ENCODE data around the gene NAT14. TPM values are rescaled to one million over a fixed set of nuclear protein-coding genes. Genes with fewer than 3 reads are reported as not detected.

Gene NAT14
- total RNA-seq (2014; rRNA removed) (17.5 and 21.0 TPM in 2 replicates), Bru-seq, nascent RNA (percentile 63 among the genes with signal in this experiment), BruChase-seq, experiment 1, labeled RNA remaining after a 6-hour chase (percentile 81 among the genes with signal in this experiment), BruChase-seq, experiment 2, labeled RNA remaining after a 2-hour chase (percentile 68 among the genes with signal in this experiment)
- long read RNA-seq, transcript NAT14-201 (3 exons, 1,536 nt), result major isoform, 5 of 13 reads
- long read RNA-seq, partial matches to known transcripts, result 0 of 13 reads
- long read RNA-seq, other reads (novel, unspliced or antisense), result 5 of 13 reads

- ChIA-PET POLR2A (ENCODE audit: unreplicated experiment) (interaction anchor here (0.5 to 0.7 kb wide), 2 partner anchors 77 to 1054 kb away, joined by 4 to 7 read pairs; partner anchors contain the start of gene UBE2S), CTCF (interaction anchor here (0.7 to 1.6 kb wide), 3 partner anchors 17 to 169 kb away, joined by 3 to 4 read pairs (median 3); no protein-coding TSS in a partner anchor)
- H3K4me1 ChIP-seq (ENCODE audit: insufficient read depth, low read length), result peaks cover 33% of the 10 kb centered on the region
- no peaks in the 10 kb centered on the region for H4K20me1 ChIP-seq (ENCODE audit: low read length)
- intact Hi-C loops (cut with micrococcal nuclease), result no loop called here
- TF ChIP-seq EZH2 (IDR thresholded peaks at IDR 0.05; ENCODE audit: low read length, unreplicated experiment) (no peak), EZH2phosphoT487 (IDR thresholded peaks at IDR 0.05; ENCODE audit: borderline replicate concordance, low read length) (no peak), CTCF (conservative IDR thresholded peaks at IDR 0.05; ENCODE audit: low read depth, low read length) (no peak)
- ATAC-seq (peak; percentile 28), DNase-seq (peak; percentile 57)
- no TSS peak for BruUV-seq (replicated peaks)
- no peaks in the 10 kb centered on the region for H3K36me3 ChIP-seq (ENCODE audit: low read depth, low read length)
- peak within 1 kb of the TSS; percentile 72 for H3K4me3 ChIP-seq (ENCODE audit: low read length)
- H3K9me3 ChIP-seq (ENCODE audit: low read length), result no peaks in the 10 kb centered on the region
- 0 out of 2 replicates have a peak, but pooled peaks cover 1% of the 10 kb centered on the region for H3K79me2 ChIP-seq (ENCODE audit: low read length)
- 0 out of 2 replicates have a peak within 1 kb of the TSS, but pooled peaks have one; percentile 7 for H3K27ac ChIP-seq (ENCODE audit: low read length)
- peaks cover 3% of the 10 kb centered on the region for H3F3A ChIP-seq (ENCODE audit: low read length, unreplicated experiment)
- peak within 1 kb of the TSS; percentile 84 for H3K4me2 ChIP-seq (ENCODE audit: low read length)
- no peaks in the 10 kb centered on the region for H3K27me3 ChIP-seq (ENCODE audit: low read length)
- peak within 1 kb of the TSS; percentile 55 for H2AFZ ChIP-seq (ENCODE audit: low read length)
- H3K9me2 ChIP-seq (replicated peaks; ENCODE audit: low read length), result no peaks in the 10 kb centered on the region
- H3K9ac ChIP-seq (ENCODE audit: low read length), result peak within 1 kb of the TSS; percentile 68
Observed at GRCh38 chr19:55484593-55485438, at the start of gene NAT14. TSS of gene NAT14 (plus strand) at chr19:55485188. CDS start at chr19:55485709, 521 bp downstream.

- BruUV-seq (replicated peaks), result no TSS peak
- H3K36me3 ChIP-seq (ENCODE audit: low read depth, low read length), result no peaks in the 10 kb centered on the region
- no peaks in the 10 kb centered on the region for H3K4me1 ChIP-seq (ENCODE audit: insufficient read depth, low read length)
- H3K9ac ChIP-seq (ENCODE audit: low read length), result no peak overlapping the region
- no peak for DNase-seq
- H3K4me2 ChIP-seq (ENCODE audit: low read length), result no peak overlapping the region
- H3K9me2 ChIP-seq (replicated peaks; ENCODE audit: low read length), result no peaks in the 10 kb centered on the region
- H3K27me3 ChIP-seq (ENCODE audit: low read length), result peaks cover 17% of the 10 kb centered on the region
- CTCF ChIA-PET, result interaction anchor here (0.5 kb wide), 2 partner anchors 68 to 109 kb away, joined by 4 to 6 read pairs; no protein-coding TSS in a partner anchor
- no peaks in the 10 kb centered on the region; the same call in 1 of the 2 replicates for H4K20me1 ChIP-seq (ENCODE audit: low read length)
- ATAC-seq, result no peak
- H3K9me3 ChIP-seq (ENCODE audit: low read length), result no peaks in the 10 kb centered on the region
- POLR2A ChIA-PET (ENCODE audit: unreplicated experiment), result no interaction called here
- no peak overlapping the region for H2AFZ ChIP-seq (ENCODE audit: low read length)
- no peaks in the 10 kb centered on the region for H3K79me2 ChIP-seq (ENCODE audit: low read length)
- H3K4me3 ChIP-seq (ENCODE audit: low read length), result no peak overlapping the region
- intact Hi-C loops (cut with micrococcal nuclease), result no loop called here
- no peak for TF ChIP-seq EZH2phosphoT487 (IDR thresholded peaks at IDR 0.05; ENCODE audit: borderline replicate concordance, low read length)
- no peak for TF ChIP-seq EZH2 (IDR thresholded peaks at IDR 0.05; ENCODE audit: low read length, unreplicated experiment)
- TF ChIP-seq CTCF (conservative IDR thresholded peaks at IDR 0.05; ENCODE audit: low read depth, low read length), result no peak
- H3K27ac ChIP-seq (ENCODE audit: low read length), result no peak overlapping the region
- no peaks in the 10 kb centered on the region for H3F3A ChIP-seq (ENCODE audit: low read length, unreplicated experiment)
Observed at GRCh38 chr19:55436847-55437246, 48.1 kb upstream of the NAT14 start.

Data from PC-3 (cell line).